ENCODE measurements around the gene CCDC85C. TPM values are rescaled to one million over a fixed set of nuclear protein-coding genes. Genes with fewer than 3 reads are reported as not detected.

CCDC85C gene
- total RNA-seq, 1 experiment from 2014 or later = 33.2 TPM

DNA sequence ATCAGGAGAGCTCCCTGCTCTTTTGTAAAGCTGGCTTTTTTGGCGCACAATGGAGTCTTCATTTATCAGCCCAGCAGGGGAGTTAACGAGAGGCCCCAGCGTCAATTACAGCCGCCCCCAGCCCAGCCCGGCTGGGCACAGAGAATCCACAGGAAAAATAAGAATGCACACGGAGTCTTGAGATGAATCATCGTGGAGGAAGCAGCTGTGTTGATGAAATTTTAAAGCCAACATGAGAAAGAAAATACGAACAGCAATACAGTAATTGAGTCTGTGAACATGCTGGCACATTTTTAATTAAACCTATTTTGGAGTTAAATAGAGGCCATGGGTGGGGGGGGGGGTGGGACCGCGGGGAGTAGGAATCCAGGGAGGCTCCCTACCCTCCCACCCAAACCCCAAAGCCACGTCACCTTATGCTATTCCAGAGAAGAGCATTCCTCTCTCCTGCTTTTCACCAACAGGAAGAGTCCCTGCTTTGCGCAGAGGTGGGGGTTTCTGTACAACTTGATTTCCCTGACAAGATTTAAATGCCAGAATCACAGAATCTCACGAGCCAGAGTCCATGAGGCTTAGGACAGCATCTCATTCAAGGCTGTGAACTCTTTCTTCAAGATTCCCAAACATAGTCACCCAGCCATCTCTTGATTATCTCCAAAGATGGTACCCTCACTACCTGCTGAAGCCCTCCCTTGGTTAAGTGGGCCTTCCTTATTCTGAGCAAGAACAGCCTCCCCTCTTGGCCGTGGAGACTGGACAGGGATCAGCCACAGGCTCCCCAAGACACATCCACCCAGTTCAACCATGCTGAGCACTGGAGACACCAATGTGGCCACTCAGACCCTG, 72.5 kb downstream of the CCDC85C start:
- Histone ChIP-seq H2AFZ (ENCODE audit: low read length) (no peak overlapping the region), H2BK20ac (ENCODE audit: low read depth, low read length, poor library complexity, severe bottlenecking) (no peak overlapping the region)

More for the DNA sequence above, 72.5 kb downstream of the CCDC85C start:
- Mint-ChIP-seq H3K4me1 (peaks cover 40 to 52% of the 10 kb centered on the region in 2 experiments), H3K4me3 (peak overlapping the region; percentile 40 to 50; a peak in 2 of 5 replicates), H3K36me3 (ENCODE audit: insufficient read depth in 1 of 3, low read depth in 3 of 3) (peaks cover 0 to 7% (median 0%) of the 10 kb centered on the region in 3 experiments; a peak in 1 of 7 replicates), H3K27ac (peak overlapping the region in 2 of 3 experiments; percentile 79 to 89; a peak in 5 of 7 replicates), H3K9me3 (no peaks in the 10 kb centered on the region), H3K27me3 (ENCODE audit: low read depth) (peaks cover 2% of the 10 kb centered on the region; the same call in 1 of the 2 replicates)
- no peak overlapping the region for H2BK15ac ChIP-seq (ENCODE audit: low read depth, low read length)
- TF ChIP-seq, protein P1, sequence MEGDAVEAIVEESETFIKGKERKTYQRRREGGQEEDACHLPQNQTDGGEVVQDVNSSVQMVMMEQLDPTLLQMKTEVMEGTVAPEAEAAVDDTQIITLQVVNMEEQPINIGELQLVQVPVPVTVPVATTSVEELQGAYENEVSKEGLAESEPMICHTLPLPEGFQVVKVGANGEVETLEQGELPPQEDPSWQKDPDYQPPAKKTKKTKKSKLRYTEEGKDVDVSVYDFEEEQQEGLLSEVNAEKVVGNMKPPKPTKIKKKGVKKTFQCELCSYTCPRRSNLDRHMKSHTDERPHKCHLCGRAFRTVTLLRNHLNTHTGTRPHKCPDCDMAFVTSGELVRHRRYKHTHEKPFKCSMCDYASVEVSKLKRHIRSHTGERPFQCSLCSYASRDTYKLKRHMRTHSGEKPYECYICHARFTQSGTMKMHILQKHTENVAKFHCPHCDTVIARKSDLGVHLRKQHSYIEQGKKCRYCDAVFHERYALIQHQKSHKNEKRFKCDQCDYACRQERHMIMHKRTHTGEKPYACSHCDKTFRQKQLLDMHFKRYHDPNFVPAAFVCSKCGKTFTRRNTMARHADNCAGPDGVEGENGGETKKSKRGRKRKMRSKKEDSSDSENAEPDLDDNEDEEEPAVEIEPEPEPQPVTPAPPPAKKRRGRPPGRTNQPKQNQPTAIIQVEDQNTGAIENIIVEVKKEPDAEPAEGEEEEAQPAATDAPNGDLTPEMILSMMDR (conservative IDR thresholded peaks at IDR 0.05) = no peak
- no peaks in the 10 kb centered on the region for H3K9me3 ChIP-seq (ENCODE audit: control insufficient read depth, low read depth, low read length)
- H3K56ac ChIP-seq (ENCODE audit: insufficient read length, low read depth, low read length) = no peak overlapping the region
- no CpG with 5 or more reads among the region's 14 CpGs for WGBS (ENCODE audit: extremely low coverage, insufficient read length, low lambda C conversion rate)
- no peak overlapping the region for H3K23ac ChIP-seq (ENCODE audit: insufficient read length, low read depth, low read length)
- no peak overlapping the region for H3K9ac ChIP-seq (ENCODE audit: extremely low read depth, insufficient read length, low read length)
- no peak overlapping the region for H2BK5ac ChIP-seq (ENCODE audit: insufficient read length, low read length)
- H3K79me2 ChIP-seq (ENCODE audit: insufficient read depth, low read length) = no peaks in the 10 kb centered on the region
- H4K5ac ChIP-seq (ENCODE audit: insufficient read length, low read depth, low read length) = no peak overlapping the region
- H2BK120ac ChIP-seq (ENCODE audit: low read depth, low read length, poor library complexity, severe bottlenecking) = no peak overlapping the region
- no peak overlapping the region for H3K27ac ChIP-seq (ENCODE audit: insufficient read length, low read depth, low read length)
- peaks cover 2% of the 10 kb centered on the region; the same call in 1 of the 2 replicates for H3K4me1 ChIP-seq (ENCODE audit: insufficient read depth, low read length)
- no peak overlapping the region for H3K4ac ChIP-seq (ENCODE audit: low read depth, low read length)
- no peak overlapping the region for H4K8ac ChIP-seq (replicated peaks; ENCODE audit: insufficient read length, low read depth, low read length)
- H3K18ac ChIP-seq (ENCODE audit: insufficient read length, low read depth, low read length) = no peak overlapping the region
- H2AK5ac ChIP-seq (ENCODE audit: insufficient read length, low read length) = no peak overlapping the region
- no peaks in the 10 kb centered on the region for H3K79me1 ChIP-seq (ENCODE audit: insufficient read depth, low read depth, low read length, poor library complexity, severe bottlenecking)
- H3K14ac ChIP-seq (ENCODE audit: insufficient read depth, low read length) = no peak overlapping the region
- no peak overlapping the region for H2BK12ac ChIP-seq (ENCODE audit: insufficient read length, low read depth, low read length)
- no peaks in the 10 kb centered on the region for H3K27me3 ChIP-seq (ENCODE audit: insufficient read depth, low read length)
- H3K23me2 ChIP-seq (ENCODE audit: insufficient read length, low read depth, low read length, poor library complexity, severe bottlenecking) = no peaks in the 10 kb centered on the region
- H4K91ac ChIP-seq (ENCODE audit: insufficient read length, low read depth, low read length) = no peak overlapping the region
- no peak for DNase-seq
- no peak overlapping the region for H3K4me2 ChIP-seq (ENCODE audit: insufficient read depth, insufficient read length, low read length)
- no peak overlapping the region for H3T11ph ChIP-seq (ENCODE audit: low read length)
- no peaks in the 10 kb centered on the region for H4K20me1 ChIP-seq (ENCODE audit: control insufficient read depth, insufficient read depth, insufficient read length)
